Epithelial cell of esophagus (primary cell): ENCODE measurements around the gene MXRA7.
"Not testable (repeated sequence)": the region's sequence is repeated elsewhere in the genome, so short reads cannot be mapped to it uniquely, and the experiment has no call there.

ENCODE experiments used
- DNase-seq: peaks from one replicate; pipeline ENCODE4 v3.0.0; 2010; ENCODE audit warnings: low read depth
- H3K4me3 ChIP-seq: 2 replicates; pipeline ENCODE4 v1.5.1; 2011; ENCODE audit warnings: mild to moderate bottlenecking, low read length, control low read depth
- CTCF ChIP-seq: IDR thresholded peaks from 2 replicates; pipeline ENCODE4 v1.5.1; 2011; ENCODE audit warnings: low read depth, mild to moderate bottlenecking, low read length, control low read depth, inconsistent platforms; ENCODE audit not compliant: insufficient read depth; ENCODE audit errors: missing control alignments

MXRA7 gene

DNA sequence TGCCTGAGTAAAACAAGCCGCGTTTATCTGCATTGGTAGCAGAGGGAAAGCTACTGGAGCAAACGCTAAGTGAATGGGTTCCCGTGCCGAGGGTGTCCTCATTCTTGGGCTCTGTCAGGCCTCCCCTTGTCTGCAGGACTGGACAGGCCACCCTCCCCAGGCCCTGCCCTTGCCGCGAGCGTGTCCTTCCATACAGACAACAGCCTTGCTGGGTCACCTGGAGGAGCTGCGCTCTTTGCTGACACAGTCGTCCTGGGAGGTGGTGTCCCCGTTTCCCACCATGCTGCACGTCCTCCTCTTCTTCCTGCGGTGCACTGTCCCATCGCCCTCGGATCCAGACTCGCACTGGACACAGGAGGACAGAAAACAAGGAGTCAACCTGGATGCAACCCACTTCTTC is 7.8 kb upstream of the MXRA7 start:
- TF ChIP-seq CTCF, result no peak
- no peak overlapping the region for H3K4me3 ChIP-seq
- no peak for DNase-seq

DNA sequence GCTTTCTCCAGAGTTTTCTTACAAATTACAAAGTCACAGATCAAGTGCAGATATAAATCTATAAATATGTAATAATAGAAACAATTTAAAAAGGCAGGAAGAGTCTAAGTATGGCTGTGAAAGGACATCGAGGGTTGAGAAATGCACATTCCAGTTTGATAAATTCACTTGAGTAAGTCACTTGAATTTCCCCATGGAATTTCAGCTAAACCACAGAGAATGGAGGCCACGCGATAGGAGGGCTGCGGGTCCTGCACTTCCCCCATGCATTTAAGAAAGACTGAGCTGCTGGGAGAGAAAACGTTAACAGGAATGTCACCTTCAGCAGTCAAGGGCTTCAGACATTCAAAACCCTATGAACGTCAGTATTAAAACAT is 6.1 kb upstream of the MXRA7 start:
- H3K4me3 ChIP-seq, result no peak overlapping the region
- no peak for TF ChIP-seq CTCF
- peak; percentile 64 for DNase-seq

DNA sequence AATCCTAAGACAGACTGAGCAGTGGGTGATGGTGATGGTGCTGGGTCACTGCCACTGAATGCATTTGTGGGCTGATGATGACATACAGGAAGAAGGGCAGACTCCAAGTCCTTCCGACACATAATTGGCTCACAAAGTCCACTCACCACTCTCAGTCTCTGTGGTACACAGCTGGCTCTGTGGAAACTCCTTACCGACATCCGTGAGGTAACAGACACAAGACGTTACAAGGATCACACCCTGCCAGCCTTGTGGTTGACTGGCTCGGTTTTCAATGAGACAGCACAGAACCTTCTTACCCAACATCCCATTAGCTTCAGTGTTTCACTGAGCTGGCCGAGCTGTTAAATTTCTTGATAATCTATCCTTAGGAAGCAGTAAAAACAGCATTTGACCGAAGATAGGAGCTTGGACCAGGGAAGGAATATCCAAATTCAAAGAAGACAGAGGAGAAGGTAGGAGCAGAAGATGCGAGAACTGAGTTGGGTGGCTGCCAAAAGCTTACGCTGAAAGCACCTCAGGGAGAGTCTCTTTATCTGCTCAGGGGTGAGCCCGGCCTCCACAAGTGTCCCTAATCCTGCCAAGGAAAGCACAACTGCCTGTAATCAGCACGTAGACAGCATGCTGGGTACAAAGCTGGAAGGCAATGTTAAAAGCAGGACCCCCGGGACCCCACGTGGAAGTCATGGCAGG is 5.5 kb upstream of the MXRA7 start:
- no peak overlapping the region for H3K4me3 ChIP-seq
- TF ChIP-seq CTCF, result no peak
- DNase-seq, result peak; percentile 97

GRCh38 chr17:76715496-76715830 is 4.7 kb upstream of the MXRA7 start:
- no peak overlapping the region for H3K4me3 ChIP-seq
- no peak for DNase-seq
- TF ChIP-seq CTCF, result no peak

GRCh38 chr17:76714822-76715495 is 4.2 kb upstream of the MXRA7 start:
- no peak overlapping the region for H3K4me3 ChIP-seq
- peak; percentile 82 for TF ChIP-seq CTCF
- DNase-seq, result peak; percentile 48

DNA sequence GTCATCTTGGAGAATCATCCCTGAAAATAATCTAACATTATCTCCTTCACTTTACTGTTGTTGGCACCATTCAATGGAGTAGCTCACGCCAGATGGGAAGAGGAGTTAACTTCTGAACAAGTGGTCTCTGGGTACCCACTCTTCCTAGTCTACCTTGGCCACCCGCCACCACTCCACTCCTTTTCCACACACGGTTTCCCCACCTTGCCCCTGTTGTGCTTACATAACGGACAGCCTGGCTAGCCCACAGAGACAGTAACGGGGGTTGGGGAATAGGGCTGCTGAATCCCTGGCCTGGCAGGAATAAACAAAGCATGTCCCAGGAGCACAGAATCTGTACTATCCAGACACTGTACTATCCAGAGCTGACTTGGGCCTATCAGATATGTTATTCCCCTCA is 3.6 kb upstream of the MXRA7 start:
- no peak overlapping the region for H3K4me3 ChIP-seq
- no peak for TF ChIP-seq CTCF

GRCh38 chr17:76713765-76714164 is 3.0 kb upstream of the MXRA7 start:
- H3K4me3 ChIP-seq, result no peak overlapping the region
- DNase-seq, result no peak

More for the DNA sequence above, 3.6 kb upstream of the MXRA7 start:
- no peak for DNase-seq

GRCh38 chr17:76712321-76712720 is 1.6 kb upstream of the MXRA7 start:
- not testable (repeated sequence) for DNase-seq, H3K4me3 ChIP-seq

More at GRCh38 chr17:76713765-76714164, 3.0 kb upstream of the MXRA7 start:
- no peak for TF ChIP-seq CTCF

DNA sequence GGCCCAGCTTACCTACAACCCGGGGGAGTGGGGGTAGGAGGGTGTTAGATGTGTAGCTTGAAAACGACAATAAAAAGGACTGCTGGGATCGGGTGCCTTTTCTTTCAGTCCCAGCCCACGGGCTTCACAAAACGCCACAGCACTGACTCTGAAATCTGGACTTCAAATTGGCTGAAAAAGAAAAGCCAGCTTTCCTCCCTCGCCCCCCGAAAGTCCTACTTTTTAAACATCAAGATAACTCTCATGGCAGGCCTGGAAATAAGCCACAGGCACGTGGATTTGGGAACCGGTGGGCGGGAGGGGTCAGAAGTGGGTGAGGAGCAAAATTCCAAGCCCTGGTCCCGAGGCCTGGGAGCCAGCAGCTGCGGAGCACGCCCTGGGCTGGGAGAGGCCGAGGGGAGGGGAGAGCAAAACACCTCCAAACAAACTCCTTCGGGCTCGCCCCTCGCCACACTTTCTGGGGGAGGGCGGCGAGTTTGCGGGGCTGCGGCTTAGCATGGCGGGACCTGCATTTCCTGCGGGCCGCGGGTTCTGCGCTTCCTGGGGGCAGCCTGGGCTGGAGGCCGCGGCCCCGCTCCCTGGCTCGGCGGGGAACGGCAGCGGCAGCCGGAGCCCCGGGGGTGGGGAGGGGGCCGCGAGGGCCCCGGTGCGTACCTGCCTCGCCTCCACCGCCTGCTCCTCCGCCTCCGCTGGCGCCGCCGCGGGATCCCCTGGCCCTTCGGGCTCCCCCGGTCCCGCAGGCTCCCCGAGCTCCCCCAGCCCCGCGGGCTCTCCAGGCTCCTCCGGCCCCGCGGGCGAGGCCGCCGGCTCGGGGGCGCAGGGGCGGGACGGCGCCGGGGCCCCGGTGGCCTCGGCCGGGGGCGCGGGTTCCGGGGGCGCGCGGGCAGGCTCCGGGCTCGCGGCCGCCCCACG is 558 bp downstream of the MXRA7 start:
- peak overlapping the region; percentile 49 for H3K4me3 ChIP-seq
- peak; percentile 15 for DNase-seq
